GM18870 (cell line): ENCODE data around the gene PKNOX2.

Experiments used
- ATAC-seq: cut with Tn5 transposase; IDR thresholded peaks from one replicate; pipeline ENCODE4 v1.9.1; 2021; ENCODE audit warnings: moderate library complexity; ENCODE audit not compliant: unreplicated experiment

Gene PKNOX2

DNA sequence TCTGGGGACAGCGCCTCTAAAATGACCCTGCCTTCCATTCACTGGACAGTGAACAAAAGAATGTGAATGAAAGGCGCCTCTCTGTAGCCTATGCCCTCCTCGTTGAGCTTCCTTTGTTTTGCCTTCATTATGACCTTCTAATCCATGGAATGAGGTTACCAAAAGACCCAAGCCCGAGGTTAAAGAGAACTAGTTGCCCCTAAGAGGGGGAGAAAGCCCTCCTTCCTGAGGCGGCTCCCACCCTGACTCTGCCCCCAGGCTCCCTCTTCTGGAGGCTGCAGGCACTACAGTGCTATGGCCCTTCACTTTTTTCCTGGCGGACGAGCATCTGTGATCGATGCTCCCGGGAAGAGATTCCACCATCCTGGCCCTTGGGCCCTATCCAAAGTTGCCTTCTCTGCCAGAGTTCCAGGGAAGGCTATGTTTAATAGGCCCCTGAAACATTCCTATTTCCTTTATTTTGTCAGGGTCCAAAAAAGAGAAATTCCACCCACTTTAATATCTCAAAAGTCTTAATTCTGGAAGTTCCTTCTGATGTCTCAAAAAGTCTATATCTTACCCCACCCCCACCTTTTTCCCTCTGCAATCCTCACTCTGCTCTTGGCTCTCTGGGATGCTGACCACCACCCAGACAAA is 184.2 kb downstream of the PKNOX2 start:
- ATAC-seq: no peak

DNA sequence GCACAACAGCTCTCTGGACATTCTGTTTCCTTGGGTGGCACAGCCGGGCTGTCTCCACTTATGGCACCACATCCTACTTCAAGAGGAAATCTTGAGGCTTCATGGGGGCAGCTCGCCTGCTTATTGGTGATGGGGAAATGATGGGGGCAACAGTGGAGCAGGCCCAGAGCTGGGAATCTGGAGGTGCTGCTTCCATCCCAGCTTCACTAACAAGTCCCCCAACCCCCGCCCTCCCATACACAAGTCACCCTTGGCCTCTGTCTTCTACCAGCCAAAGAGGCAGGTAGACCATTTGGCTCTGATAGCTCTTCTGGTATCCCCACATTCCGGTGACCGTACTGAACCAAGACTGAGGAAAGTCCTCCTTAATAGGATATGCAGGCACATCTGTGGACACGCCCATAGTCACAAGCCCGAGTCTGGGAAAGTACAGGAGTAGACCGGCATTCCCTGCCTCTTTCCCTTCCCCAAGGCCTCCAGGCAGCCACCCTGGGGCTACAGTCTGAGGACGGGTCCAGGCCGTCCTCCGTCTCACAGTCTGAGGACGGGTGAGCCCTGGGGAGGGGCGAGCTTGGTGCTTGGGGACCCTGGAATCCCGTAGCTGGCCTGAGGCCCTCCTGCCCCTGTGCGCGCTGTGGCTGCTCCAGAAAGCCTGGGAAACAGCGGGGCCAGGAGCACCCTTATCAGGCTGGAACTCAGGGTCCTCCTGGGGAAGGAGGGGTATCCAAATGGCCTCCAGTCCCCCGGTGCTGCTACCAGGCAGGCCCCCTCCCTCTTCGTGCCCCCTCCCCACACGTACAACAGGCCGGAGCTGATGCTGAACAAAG is 185.9 kb downstream of the PKNOX2 start:
- no peak for ATAC-seq

DNA sequence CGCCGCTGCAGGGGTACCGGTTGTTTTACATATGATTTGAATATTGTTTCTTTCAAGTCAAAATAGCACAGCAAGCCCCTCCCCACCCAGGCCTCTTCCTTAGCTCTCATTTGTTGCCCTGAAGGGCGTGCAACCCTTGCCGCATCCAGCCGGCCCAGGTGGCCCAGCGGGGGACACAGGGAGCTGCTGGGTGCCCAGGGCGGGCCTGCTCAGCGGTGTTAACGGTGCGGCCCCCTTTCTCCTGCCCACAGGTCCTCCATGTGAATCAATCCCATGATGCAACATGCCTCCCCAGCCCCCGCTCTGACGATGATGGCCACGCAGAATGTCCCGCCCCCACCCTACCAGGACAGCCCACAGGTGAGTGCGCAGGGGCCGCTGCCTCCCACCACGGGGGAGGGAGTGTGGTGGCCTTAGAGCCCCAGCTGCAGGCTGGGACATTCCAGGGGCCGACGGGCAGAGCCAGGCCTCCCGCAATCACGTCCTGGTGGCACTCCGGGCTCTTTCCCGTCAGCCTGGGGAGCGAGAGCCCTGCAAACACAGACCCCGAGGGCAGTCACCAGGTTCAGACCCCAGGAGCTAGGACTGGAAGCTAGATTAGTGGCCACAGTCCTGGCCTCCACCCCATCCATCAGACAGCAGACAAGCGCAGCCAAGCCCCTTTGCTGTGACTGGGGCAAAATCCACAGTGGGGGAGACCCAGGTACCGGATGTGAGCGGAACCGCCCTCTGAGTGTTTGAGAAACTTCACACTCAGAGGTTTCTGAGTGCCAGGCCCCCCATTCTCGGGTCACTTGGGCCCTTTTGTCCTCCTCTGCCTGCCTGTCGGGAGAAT is 186.7 kb downstream of the PKNOX2 start:
- no peak for ATAC-seq

DNA sequence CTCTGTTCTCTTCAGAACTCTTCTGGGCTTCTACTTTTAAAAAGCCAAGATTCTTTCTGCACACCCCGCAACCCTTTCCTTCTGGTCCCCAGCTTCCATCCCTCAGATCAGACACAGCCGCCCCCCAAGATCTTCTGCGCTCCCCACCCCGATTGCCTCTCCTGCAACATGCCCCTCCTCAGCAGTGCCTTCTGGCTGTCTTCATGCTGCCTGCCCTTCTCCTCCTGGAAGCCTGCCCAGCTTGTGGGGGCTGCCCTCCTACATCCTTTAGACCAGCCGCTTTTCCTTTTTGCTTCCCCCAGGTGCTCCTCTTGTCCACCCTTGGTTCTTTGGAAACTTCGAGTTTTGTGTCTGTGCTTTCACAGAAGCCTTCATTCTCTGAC is 187.3 kb downstream of the PKNOX2 start:
- no peak for ATAC-seq

DNA sequence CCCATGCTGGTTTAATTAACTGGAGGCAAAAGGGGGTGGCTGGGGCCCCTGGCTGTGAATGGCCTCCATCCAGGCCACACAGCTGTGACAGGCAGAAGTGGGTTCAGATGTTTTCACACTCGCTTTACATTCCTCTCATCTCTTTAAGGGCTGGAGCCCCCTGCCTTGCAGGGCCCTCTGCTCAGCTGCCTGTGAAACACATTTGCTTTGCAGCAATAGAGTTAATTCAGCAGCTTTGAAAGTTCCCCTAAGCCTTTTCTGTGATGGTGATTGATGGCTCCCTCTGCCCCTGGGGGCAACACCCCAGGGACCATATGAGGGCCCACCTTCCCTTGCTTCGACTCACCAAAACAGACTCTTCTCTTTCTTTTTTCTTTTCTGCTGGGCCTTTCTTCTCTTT is 192.2 kb downstream of the PKNOX2 start:
- ATAC-seq: no peak

DNA sequence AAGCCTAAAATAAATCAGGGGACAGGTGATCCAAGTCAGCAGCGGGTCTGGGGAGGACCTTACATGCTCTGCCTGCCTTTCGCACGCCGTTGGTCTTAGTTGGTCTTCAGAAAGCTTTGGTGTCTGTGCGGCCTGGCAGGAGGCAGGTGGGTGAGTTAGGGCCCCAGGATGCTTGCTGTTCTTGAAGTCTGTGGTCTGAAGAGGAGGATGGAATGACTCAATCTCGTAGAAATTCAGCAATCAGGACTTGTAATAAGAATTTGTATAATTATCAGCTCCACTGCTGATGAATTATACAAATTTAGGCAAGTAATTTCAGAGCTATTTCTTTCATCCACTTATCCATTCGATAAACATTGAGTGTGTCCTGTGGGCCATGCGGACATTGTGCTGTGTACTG is 193.0 kb downstream of the PKNOX2 start:
- no peak for ATAC-seq

DNA sequence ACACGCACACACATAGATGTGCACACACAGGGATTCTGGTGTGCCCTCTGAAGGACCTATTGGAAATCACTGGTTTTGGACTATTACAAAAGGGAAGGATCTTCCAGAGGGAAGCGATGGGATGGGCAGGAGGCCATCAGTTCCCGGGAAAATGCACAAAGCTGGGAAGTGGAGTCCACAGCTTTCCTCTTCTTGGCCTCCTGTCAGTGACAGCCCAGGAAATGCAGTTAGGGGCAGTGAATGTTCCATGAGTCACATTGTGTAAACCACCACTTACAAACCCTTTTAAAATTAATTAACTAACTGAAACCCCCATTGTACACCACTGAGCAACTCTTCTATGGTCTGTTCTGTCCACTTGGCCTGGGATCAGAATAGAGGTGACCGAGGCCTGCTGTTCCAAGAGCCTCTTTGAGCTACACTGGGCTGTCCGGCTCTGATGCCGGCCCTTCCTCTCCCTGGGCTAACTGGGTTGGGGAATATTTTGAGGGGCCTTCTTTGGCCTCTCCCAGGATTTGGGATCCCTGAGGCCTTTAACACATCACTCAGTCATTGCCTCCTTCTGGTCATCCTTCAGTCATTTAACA is 193.8 kb downstream of the PKNOX2 start:
- ATAC-seq: no peak

DNA sequence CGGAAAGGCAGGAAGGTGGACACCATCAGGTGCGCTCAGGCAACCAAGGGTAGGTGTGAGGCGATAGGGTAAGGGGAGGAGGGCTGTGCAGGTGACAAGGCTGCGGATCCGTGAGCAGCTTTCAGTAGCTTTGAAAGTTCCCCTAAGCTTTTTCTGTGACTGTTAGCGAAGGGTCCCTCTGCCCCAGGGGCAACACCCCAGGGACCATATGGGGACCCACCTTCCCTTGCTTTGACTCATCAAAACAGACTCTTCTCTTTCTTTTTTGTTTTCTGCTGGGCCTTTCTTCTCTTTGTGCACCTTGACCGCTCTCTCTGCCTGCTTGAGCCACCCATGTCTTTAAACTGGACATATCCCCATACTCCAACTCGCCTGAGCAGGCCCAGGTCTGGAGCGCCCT is 194.6 kb downstream of the PKNOX2 start:
- no peak for ATAC-seq

DNA sequence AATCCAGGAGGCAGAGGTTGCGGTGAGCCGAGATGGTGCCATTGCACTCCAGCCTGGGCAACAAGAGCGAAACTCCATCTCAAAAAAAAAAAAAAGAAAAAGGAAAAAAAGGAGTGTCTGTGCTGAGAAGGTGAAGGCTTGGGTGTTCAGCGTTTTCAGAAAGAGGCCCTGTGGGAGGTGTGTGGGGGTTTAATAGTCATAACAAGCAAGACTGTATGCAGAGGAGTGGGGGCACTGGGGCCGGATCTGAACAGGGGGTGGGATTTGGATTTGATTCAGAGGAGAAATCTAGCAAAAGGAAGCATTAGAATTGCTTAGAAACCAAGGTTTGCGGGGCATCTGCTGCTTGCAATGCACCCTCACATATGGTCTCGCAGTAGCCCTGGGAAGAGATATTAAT is 195.5 kb downstream of the PKNOX2 start:
- no peak for ATAC-seq

DNA sequence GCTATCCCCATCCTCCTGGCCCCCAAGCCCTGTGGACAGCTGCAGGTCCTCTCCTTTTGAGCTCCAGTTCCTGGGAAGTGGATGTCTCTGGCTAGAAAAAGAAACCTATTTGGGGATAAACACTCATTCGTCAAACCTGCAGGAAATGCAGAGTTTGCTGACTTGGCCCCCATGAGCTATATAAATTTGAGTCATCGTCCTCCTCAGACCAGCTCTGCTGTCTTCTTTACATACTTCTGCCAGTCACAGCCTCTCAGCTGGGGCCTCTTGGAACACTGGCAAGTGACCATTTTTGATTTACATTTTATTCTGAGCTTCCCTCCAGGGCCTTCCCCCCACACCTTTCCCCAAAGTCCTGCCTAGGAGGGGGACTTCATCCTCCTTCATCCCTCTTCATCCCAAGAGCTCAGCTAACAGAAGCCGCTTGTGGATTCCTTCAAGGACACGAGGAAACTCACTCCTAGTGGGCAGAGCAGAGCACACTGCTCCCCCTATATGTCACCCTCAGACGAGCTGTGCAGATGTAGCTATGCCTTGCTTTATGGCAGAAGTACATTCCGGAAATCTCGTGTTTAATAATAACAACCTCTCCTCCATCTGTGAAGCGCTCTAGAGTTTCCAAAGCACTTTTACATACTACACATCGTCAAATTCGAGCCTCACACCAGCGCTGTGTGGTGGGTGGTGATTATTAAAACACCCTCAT is 199.7 kb downstream of the PKNOX2 start:
- ATAC-seq: no peak

DNA sequence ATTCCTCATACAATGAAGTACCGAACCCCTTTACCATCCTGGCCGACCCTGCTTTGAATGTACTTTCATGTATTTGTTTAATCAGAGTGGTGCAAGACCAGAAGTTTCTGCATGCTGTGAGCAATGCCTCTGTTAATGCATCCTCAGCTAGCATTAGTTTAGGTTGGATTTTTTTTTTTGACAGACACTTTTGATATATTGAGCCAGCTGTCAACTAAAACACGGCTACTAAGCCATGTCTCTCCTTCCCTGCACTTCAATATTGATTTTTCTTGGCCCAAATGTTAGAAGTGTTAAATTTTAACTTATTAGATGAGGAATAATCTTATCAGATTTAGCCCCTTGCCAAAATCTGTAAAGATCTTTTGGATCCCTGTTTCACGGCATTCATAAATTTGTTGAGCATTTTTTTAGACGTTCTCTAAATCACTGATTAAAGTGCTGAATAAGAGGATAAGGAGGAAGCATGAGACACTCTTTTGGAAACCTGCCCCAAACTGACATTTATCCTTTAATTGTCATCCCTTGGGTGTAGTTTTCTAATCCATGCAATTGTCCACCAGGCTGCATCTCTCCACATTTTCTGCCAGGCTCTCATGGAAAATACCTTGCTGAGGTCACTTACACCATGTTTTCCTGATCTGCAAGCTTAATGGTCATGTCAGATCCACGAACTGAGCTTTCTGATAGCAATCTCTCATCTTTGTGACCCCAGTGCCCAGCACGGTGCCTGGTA is 200.8 kb downstream of the PKNOX2 start:
- ATAC-seq: no peak

DNA sequence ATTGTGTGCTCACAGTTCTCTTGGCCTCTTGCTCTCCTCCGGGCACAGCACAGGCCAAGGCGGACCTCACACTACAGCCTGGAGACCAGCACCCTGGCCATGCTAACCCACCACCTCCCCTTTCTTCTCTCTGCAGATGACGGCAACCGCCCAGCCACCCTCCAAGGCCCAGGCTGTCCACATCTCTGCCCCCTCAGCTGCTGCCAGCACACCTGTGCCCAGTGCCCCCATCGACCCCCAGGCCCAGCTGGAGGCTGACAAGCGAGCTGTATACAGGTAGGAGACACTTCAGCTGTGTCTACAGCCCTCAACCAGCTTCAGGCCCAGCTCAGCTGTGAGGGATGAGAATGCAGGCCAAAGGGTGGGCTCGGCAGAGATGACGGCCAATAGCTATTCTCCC is 203.2 kb downstream of the PKNOX2 start:
- no peak for ATAC-seq

DNA sequence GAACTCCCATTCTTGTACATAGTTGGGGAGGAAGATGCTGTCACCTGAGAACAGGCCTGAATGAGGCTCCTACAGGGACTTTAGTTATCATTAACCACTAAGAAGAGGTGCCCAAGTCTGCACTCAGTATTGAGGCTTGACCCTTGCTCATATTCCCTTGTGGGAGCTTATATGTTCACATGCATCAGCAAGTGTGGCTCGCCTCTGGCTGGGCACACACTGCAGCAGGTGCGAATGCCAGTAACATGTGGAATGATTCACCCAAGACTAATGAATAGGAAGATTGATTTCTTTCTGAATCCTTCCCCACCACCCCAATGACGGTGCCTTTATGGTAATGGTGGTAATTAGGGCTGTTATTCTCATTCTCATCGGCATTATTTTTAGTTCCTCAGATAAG is 204.2 kb downstream of the PKNOX2 start:
- no peak for ATAC-seq

DNA sequence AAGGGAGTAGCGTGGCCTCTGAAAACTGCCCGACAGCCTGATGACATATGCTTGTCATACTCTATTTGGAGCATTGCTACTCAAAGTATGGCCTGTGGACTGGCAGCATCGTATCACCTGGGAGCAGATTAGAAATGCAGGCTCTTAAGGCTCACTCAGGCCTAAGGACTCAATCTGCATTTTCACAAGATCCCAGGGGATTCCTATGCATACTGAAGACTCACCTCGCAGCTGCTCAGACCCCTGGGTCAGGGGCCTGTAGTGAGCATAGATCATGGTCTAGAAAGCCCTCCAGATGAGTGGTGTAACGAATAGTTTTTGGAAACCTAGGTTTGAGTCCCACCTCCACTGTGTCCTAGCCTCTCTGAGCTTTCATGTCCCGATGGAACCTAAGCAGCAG is 205.3 kb downstream of the PKNOX2 start:
- no peak for ATAC-seq

DNA sequence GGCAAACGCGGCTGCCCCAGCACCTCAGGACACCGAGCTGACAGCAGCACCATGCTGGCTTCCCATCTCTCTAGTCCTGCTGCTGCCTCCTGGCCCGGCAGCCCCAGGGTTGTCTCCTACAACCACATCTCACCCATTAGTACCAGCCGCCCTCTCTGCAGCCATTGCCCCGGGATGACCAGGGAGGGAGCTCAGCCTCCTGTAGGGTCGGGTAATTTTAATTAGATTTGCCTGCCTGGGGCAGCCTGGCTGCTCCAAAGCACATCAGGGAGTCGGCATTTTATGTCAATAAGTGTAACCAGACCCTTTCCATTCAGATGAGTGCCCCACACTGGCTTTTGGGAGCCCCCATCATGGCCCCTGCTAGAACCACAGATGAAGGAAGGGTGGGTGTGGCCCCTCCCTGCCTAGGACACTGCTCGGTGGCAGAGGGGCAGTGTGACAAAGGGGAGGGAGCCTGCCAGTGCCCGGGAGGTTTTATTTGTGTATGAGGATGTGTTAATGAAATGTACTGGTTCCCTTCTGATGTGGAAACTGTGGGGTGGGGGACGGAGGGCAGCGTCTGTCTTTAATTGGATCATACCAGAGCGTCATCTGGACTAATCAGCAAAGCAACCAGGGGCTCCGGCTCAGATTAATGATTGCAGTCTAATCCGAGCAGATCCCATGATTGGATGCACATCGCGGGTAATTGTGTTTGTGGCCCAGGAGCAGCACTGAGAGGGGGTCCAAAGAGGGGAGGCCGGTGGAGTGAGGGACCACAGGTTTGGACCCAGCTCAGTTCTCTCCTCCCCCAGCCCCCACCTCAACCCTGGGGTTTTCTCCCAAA is 206.2 kb downstream of the PKNOX2 start:
- no peak for ATAC-seq

DNA sequence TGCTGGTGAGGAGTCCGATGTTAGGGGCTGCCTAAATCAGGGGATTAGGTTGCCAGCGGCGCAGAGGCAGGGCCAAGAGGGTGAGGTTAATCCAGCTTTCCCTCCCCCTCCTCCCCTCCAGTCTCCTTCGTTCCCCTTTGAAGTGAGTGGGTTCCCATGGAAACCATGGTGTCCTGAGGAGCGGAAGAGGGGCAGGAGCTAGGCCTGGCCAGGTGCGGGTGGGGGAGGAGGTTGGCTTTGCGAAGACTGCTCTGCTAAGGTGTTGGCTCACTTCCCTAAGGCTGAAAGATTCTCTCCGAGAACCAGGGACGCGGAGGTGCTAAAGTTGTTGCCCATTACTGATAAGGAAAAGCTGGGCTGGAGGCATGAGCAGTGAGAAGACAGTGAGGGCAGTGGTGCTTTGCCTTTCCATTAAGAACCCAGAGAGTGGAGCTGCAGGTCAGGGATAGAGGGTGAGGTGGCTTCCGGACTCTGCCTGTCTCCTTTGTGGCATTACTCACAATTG is 206.9 kb downstream of the PKNOX2 start:
- no peak for ATAC-seq

DNA sequence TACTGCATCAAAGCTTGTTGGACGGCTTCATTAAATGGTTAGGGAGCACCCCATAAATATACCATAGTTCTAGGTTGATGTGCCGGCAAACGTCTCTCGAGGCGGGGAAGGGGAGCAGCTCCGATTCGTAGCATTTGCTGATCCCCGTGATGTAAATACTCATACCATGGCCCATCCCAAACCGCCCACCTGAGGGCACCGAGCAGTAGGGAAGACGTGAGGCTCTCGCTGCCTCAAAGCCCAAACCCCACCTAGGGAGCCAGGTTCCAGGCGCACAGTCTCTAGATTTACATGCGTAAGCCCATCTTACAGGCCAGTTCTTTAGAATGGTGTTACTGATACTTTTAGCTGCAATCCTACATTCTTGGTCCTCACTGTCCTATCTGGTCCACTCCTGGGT is 207.5 kb downstream of the PKNOX2 start:
- no peak for ATAC-seq

DNA sequence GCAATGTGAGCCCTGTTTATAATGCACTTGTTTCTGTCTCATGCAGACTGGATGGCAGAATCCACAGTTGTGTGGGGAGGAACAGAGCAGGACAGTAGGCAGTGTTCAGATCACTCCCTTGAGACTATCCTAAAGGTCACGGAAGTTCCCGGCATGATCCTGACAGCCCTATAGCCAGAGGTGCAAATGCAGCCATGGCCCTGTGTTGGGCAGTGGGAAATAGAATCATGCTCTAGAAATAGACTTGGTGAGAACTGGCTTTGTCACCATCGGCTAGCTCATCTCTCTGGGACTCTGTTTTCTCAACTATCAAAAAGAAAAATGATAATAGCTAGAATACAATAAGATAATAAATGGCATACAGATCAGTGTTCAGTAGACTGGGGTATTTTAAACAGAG is 208.4 kb downstream of the PKNOX2 start:
- ATAC-seq: no peak
